Activated CD8-positive, alpha-beta memory T cell treated with anti-CD3 and anti-CD28 coated beads, Interleukin-2, amount 50 U/mL, for 48 hours (primary cell): ENCODE results near the gene PRPF40B.

Source experiments
- DNase-seq: peaks from one replicate; pipeline ENCODE4 v3.0.0-alpha.2; 2020

PRPF40B gene

GRCh38 chr12:49689785-49690184 lies 66.4 kb downstream of the PRPF40B start:
- no peak for DNase-seq

GRCh38 chr12:49692851-49693250 lies 69.5 kb downstream of the PRPF40B start:
- DNase-seq = no peak

GRCh38 chr12:49693931-49694444 lies 70.6 kb downstream of the PRPF40B start:
- no peak for DNase-seq
